ENCODE data around the gene PALLD. TPM values are rescaled to one million over a fixed set of nuclear protein-coding genes. Genes with fewer than 3 reads are reported as not detected.

The PALLD gene
- total and polyA plus RNA-seq, 2 donors (not counting 3 experiments of a cell fraction or from before 2014, with no cell fraction given): 13.4 to 48.2 TPM

DNA sequence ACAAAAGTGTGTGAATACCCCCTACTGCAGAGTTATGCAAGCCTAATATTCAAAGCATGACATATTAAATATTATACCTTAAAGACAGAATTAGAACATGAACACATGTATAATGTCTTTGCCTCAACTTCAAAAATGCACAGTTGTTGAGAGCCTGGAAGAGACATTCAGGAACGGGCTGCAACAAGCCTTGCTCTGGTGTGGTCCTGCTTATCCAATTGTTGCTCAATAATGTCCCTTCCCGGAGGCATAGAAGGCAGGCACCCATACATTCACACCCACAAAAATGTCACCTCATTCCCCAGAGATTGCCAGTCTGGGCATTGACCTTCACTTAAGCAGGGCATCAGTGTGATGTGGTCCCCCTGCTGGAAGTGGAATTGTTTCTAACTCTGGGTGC is 274.4 kb downstream of the PALLD start:
- H3K4me1 ChIP-seq (ENCODE audit: control insufficient read depth, extremely low read depth, insufficient read depth, low read length): peaks cover 13% of the 10 kb centered on the region
- no peaks in the 10 kb centered on the region for H3K27me3 ChIP-seq (ENCODE audit: control insufficient read depth in 2 of 2, insufficient read depth in 2 of 2, low read length in 2 of 2)
- ChIA-PET POLR2A (no interaction called here), CTCF (no interaction called here)
- no peaks in the 10 kb centered on the region for H4K20me1 ChIP-seq (replicated peaks; ENCODE audit: control insufficient read depth, extremely low read depth, insufficient read depth, low read length)
- TF ChIP-seq POLR2A (IDR thresholded peaks at IDR 0.05; ENCODE audit: low read depth, low read length): no peak
- TF ChIP-seq, protein P1, sequence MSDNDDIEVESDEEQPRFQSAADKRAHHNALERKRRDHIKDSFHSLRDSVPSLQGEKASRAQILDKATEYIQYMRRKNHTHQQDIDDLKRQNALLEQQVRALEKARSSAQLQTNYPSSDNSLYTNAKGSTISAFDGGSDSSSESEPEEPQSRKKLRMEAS (IDR thresholded peaks at IDR 0.05; ENCODE audit: insufficient read depth, insufficient read length): no peak
- TF ChIP-seq GATA2 (IDR thresholded peaks at IDR 0.05; ENCODE audit: insufficient read depth, insufficient read length, low read depth, low read length): no peak
- TF ChIP-seq MYC (IDR thresholded peaks at IDR 0.05; ENCODE audit: low read depth, low read length): no peak
- no peak for TF ChIP-seq CTCF (IDR thresholded peaks at IDR 0.05; ENCODE audit: extremely low read depth in 1 of 2, insufficient read depth in 1 of 2, low read depth in 1 of 2, low read length in 2 of 2)
- no peak for TF ChIP-seq JUN (IDR thresholded peaks at IDR 0.05; ENCODE audit: borderline replicate concordance, insufficient read depth, insufficient read length, low read depth)
- TF ChIP-seq POLR2AphosphoS5 (IDR thresholded peaks at IDR 0.05; ENCODE audit: insufficient read depth, low read depth, low read length): no peak
- TF ChIP-seq FOS (IDR thresholded peaks at IDR 0.05; ENCODE audit: borderline replicate concordance, insufficient read depth, low read length): no peak
- no peak for TF ChIP-seq EZH2 (IDR thresholded peaks at IDR 0.05; ENCODE audit: borderline replicate concordance, low read depth, low read length, severe bottlenecking)
- H3K9me3 ChIP-seq (replicated peaks; ENCODE audit: control insufficient read depth, insufficient read depth, low read length): no peaks in the 10 kb centered on the region
- no peaks in the 10 kb centered on the region for H3K36me3 ChIP-seq (ENCODE audit: control insufficient read depth in 2 of 2, extremely low read depth in 1 of 2, insufficient read depth in 2 of 2, low read length in 2 of 2)
- no peak overlapping the region for H3K4me2 ChIP-seq (ENCODE audit: insufficient read depth, low read length)
- H3K9me1 ChIP-seq (replicated peaks; ENCODE audit: control insufficient read depth, extremely low read depth, insufficient read depth, low read length): no peaks in the 10 kb centered on the region
- no peak for DNase-seq (ENCODE audit: low read depth, low spot score)
- no peak overlapping the region for H2AFZ ChIP-seq (ENCODE audit: low read depth, low read length)
- intact Hi-C loops (cut with micrococcal nuclease): no loop called here
- FAIRE-seq: no peak
- dilution Hi-C loops (cut with MboI; ENCODE audit: extremely low pct_ligation_motif_present, low sequenced_read_pairs): no loop called here
- H3K9ac ChIP-seq (replicated peaks; ENCODE audit: extremely low read depth, insufficient read depth, low read length): no peak overlapping the region
- no peaks in the 10 kb centered on the region for H3K79me2 ChIP-seq (ENCODE audit: control insufficient read depth, insufficient read depth, low read length)
- no TSS peak for BruUV-seq (replicated peaks)
- no peak overlapping the region for H3K4me3 ChIP-seq (replicated peaks in 1 of 3; ENCODE audit: insufficient read depth in 1 of 3, low read depth in 1 of 3, low read length in 3 of 3)
- H3K27ac ChIP-seq (ENCODE audit: insufficient read depth, low read depth, low read length): no peak overlapping the region

Data from endothelial cell of umbilical vein (primary cell).